ENCODE measurements around the gene LMNTD1.

The LMNTD1 gene

GRCh38 chr12:25456474-25456873, 96.6 kb downstream of the LMNTD1 start:
- no peak overlapping the region for H3K9ac ChIP-seq
- H2AFZ ChIP-seq: no peak overlapping the region
- no peaks in the 10 kb centered on the region for H3K27me3 ChIP-seq (ENCODE audit: control insufficient read depth, insufficient read depth, low read length)
- H3K79me2 ChIP-seq: no peaks in the 10 kb centered on the region
- no peak overlapping the region for H3K27ac ChIP-seq
- no peaks in the 10 kb centered on the region for H3K9me3 ChIP-seq (ENCODE audit: control insufficient read depth, low read length)
- H3K4me3 ChIP-seq (ENCODE audit: low read depth, low read length): no peak overlapping the region
- no peaks in the 10 kb centered on the region for H3K4me1 ChIP-seq
- no peak for TF ChIP-seq CTCF (IDR thresholded peaks at IDR 0.05)
- H3K4me2 ChIP-seq (ENCODE audit: low read length): no peak overlapping the region
- no peaks in the 10 kb centered on the region for H3K36me3 ChIP-seq (ENCODE audit: control insufficient read depth, insufficient read depth, low read length)

GRCh38 chr12:25455696-25456095, 97.4 kb downstream of the LMNTD1 start:
- TF ChIP-seq CTCF (IDR thresholded peaks at IDR 0.05): no peak
- Histone ChIP-seq H3K4me1 (no peaks in the 10 kb centered on the region), H3K9ac (no peak overlapping the region), H3K9me3 (ENCODE audit: control insufficient read depth, low read length) (no peaks in the 10 kb centered on the region), H3K27me3 (ENCODE audit: control insufficient read depth, insufficient read depth, low read length) (no peaks in the 10 kb centered on the region), H3K79me2 (no peaks in the 10 kb centered on the region), H3K36me3 (ENCODE audit: control insufficient read depth, insufficient read depth, low read length) (no peaks in the 10 kb centered on the region), H2AFZ (no peak overlapping the region), H3K4me3 (ENCODE audit: low read depth, low read length) (no peak overlapping the region), H3K4me2 (ENCODE audit: low read length) (no peak overlapping the region), H3K27ac (no peak overlapping the region)

- TF ChIP-seq CTCF (IDR thresholded peaks at IDR 0.05): no peak
Observed at GRCh38 chr12:25449007-25449406, 104.1 kb downstream of the LMNTD1 start.

GRCh38 chr12:25447046-25447445, 106.0 kb downstream of the LMNTD1 start:
- Histone ChIP-seq H3K9ac (no peak overlapping the region), H2AFZ (no peak overlapping the region), H3K4me1 (no peaks in the 10 kb centered on the region), H3K9me3 (ENCODE audit: control insufficient read depth, low read length) (no peaks in the 10 kb centered on the region), H3K79me2 (no peaks in the 10 kb centered on the region), H3K27ac (no peak overlapping the region), H3K36me3 (ENCODE audit: control insufficient read depth, insufficient read depth, low read length) (no peaks in the 10 kb centered on the region), H3K4me3 (ENCODE audit: low read depth, low read length) (no peak overlapping the region), H3K27me3 (ENCODE audit: control insufficient read depth, insufficient read depth, low read length) (no peaks in the 10 kb centered on the region), H3K4me2 (ENCODE audit: low read length) (no peak overlapping the region)
- TF ChIP-seq CTCF (IDR thresholded peaks at IDR 0.05): no peak

More at GRCh38 chr12:25449007-25449406, 104.1 kb downstream of the LMNTD1 start:
- Histone ChIP-seq H3K9me3 (ENCODE audit: control insufficient read depth, low read length) (no peaks in the 10 kb centered on the region), H3K27me3 (ENCODE audit: control insufficient read depth, insufficient read depth, low read length) (no peaks in the 10 kb centered on the region), H3K9ac (no peak overlapping the region), H3K4me3 (ENCODE audit: low read depth, low read length) (no peak overlapping the region), H3K4me2 (ENCODE audit: low read length) (no peak overlapping the region), H3K4me1 (no peaks in the 10 kb centered on the region), H3K79me2 (no peaks in the 10 kb centered on the region), H2AFZ (no peak overlapping the region), H3K36me3 (ENCODE audit: control insufficient read depth, insufficient read depth, low read length) (no peaks in the 10 kb centered on the region), H3K27ac (no peak overlapping the region)

- Histone ChIP-seq H3K4me1 (no peaks in the 10 kb centered on the region), H2AFZ (no peak overlapping the region), H3K9ac (no peak overlapping the region), H3K4me3 (ENCODE audit: low read depth, low read length) (no peak overlapping the region), H3K79me2 (no peaks in the 10 kb centered on the region), H3K27me3 (ENCODE audit: control insufficient read depth, insufficient read depth, low read length) (no peaks in the 10 kb centered on the region), H3K9me3 (ENCODE audit: control insufficient read depth, low read length) (no peaks in the 10 kb centered on the region), H3K27ac (no peak overlapping the region), H3K36me3 (ENCODE audit: control insufficient read depth, insufficient read depth, low read length) (no peaks in the 10 kb centered on the region), H3K4me2 (ENCODE audit: low read length) (no peak overlapping the region)
- TF ChIP-seq CTCF (IDR thresholded peaks at IDR 0.05): no peak
Observed at GRCh38 chr12:25438638-25439037, 114.4 kb downstream of the LMNTD1 start.
